Activated T-helper 2 cell treated with anti-CD3 and anti-CD28 coated beads, Interferon-gamma antibody, Interleukin-2, Interleukin-4, amounts not matched to agents 10 μg/mL and 5 μg/mL and 100 μg/mL, durations not matched to agents 14 hours and 24 hours and 36 hours (primary cell): Measurements from ENCODE around the gene ZNF749. TPM values are rescaled to one million over a fixed set of nuclear protein-coding genes. Genes with fewer than 3 reads are reported as not detected.

Source experiments
- DNase-seq: peaks from one replicate; pipeline ENCODE4 v3.0.0; 2021; ENCODE audit warnings: low spot score
- H3K27ac Mint-ChIP-seq: one replicate; pipeline ENCODE4 v1.8.0; 2021; ENCODE audit warnings: mixed read lengths
- H3K27me3 Mint-ChIP-seq: one replicate; pipeline ENCODE4 v1.8.0; 2021; ENCODE audit warnings: low read depth, mixed read lengths
- H3K36me3 Mint-ChIP-seq: one replicate; pipeline ENCODE4 v1.8.0; 2021; ENCODE audit warnings: low read depth, mixed read lengths
- H3K4me1 Mint-ChIP-seq: one replicate; pipeline ENCODE4 v1.8.0; 2021; ENCODE audit warnings: low read depth, mixed read lengths
- H3K4me3 Mint-ChIP-seq: one replicate; pipeline ENCODE4 v1.8.0; 2021; ENCODE audit warnings: low read depth, mild to moderate bottlenecking, moderate library complexity, mixed read lengths
- H3K9me3 Mint-ChIP-seq: one replicate; pipeline ENCODE4 v1.8.0; 2021; ENCODE audit warnings: mixed read lengths
- intact Hi-C: fragments of 100-400 bp; cut with micrococcal nuclease; formaldehyde crosslinking; loops from one replicate; pipeline ENCODE4 v1.15.1; 2023
- total RNA-seq: library from RNA; stranded (reverse); gene quantifications from 2 replicates; pipeline ENCODE4 v1.2.3, GENCODE V29; 2022

ZNF749 gene
- total RNA-seq: 21.0 and 21.5 TPM in 2 replicates

DNA sequence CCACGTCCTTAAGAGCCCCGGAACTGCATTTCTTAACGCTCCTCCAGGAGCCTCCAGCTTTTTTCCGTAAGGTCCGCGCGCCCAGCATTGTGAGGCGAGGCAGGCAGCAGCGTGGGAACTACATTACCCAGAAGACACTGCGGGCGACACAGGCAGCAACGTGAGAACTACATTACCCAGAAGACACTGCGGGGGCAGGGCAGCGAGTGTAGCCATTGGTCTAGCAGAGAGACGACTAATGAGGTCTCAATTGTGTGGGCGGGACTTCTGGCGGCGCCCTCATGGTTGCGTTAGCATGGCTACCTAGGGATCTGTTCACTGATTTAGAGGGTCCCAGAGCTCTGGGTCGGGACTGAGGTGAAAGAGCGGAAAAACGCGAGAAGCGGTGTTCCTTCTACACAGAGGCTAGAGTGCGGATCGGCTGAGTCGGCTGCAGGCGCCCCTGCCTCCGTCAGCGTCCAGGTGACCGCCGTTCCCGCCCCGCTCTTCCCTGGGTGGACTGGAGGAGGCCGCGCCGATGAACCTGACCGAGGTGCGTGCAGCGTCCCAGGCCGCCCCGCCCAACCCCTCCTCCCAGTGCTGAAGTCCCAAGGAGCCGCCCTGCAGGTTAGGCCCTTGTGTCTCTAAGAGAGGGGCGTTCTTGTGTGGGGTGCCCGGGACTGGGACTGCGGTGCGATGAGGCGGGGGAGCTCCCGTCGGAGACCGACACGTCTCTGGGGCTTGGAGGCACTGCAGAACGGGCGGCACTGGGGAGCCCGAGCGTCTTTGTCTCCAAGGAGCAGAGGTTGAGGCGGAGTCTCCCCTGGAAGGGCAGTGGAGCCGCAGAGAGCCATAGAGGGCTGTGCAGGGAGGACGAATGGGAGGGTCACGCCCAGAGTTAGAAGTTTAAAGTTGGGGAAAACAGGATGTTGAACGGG is at the start of gene ZNF749:
Gene ZNF749 (plus strand): TSS at position 264 of the 917 bp plus-strand sequence. CDS start 254 bp downstream, at position 518.
- Mint-ChIP-seq H3K4me3 (peak within 1 kb of the TSS; percentile 98), H3K9me3 (peaks cover 52% of the 10 kb centered on the region), H3K27ac (peak within 1 kb of the TSS; percentile 96), H3K27me3 (no peaks in the 10 kb centered on the region), H3K4me1 (peaks cover 16% of the 10 kb centered on the region), H3K36me3 (peaks cover 53% of the 10 kb centered on the region)
- intact Hi-C loops: loop anchor here (1.0 kb wide), 5 partner anchors 24 to 747 kb away; partner anchors contain the start of genes TRAPPC2B, ZNF134, ZNF17 and ZNF547
- peak; percentile 96 for DNase-seq

DNA sequence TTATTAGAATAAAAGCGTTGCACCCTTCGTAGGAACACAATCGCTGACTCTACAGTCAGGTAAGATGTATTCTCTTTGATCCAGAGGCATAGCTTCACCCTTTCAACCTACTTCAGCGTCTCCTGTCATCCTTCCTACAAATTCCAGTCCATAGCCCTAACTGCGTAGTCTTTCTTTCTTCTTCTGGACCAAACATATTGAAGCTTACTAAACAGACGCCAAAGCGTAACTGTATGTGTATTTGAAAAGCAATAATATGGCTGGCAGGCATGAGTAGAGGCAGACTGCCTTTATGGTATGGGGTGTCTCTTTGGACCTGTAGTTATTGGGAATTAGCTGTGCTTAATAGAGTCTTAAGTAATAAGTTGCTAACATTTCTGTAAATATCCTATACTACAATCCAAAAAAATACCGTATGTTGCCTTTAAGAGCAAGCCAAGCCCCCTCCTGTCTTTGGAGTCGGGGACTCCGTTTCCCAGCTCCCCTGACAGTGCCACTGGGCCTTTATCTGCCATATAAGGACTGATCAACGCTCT is 45.9 kb upstream of the ZNF749 start:
- H3K4me1 Mint-ChIP-seq: peaks cover 18% of the 10 kb centered on the region
- H3K36me3 Mint-ChIP-seq: peaks cover 42% of the 10 kb centered on the region
- H3K9me3 Mint-ChIP-seq: peaks cover 47% of the 10 kb centered on the region
- peak overlapping the region; percentile 78 for H3K27ac Mint-ChIP-seq
- no peaks in the 10 kb centered on the region for H3K27me3 Mint-ChIP-seq
- DNase-seq: no peak
- peak overlapping the region; percentile 86 for H3K4me3 Mint-ChIP-seq
- intact Hi-C loops: loop anchor here (1.0 kb wide), 8 partner anchors 22 to 558 kb away; partner anchors contain the start of genes TRAPPC2B, ZNF17, ZNF256 and ZNF304

DNA sequence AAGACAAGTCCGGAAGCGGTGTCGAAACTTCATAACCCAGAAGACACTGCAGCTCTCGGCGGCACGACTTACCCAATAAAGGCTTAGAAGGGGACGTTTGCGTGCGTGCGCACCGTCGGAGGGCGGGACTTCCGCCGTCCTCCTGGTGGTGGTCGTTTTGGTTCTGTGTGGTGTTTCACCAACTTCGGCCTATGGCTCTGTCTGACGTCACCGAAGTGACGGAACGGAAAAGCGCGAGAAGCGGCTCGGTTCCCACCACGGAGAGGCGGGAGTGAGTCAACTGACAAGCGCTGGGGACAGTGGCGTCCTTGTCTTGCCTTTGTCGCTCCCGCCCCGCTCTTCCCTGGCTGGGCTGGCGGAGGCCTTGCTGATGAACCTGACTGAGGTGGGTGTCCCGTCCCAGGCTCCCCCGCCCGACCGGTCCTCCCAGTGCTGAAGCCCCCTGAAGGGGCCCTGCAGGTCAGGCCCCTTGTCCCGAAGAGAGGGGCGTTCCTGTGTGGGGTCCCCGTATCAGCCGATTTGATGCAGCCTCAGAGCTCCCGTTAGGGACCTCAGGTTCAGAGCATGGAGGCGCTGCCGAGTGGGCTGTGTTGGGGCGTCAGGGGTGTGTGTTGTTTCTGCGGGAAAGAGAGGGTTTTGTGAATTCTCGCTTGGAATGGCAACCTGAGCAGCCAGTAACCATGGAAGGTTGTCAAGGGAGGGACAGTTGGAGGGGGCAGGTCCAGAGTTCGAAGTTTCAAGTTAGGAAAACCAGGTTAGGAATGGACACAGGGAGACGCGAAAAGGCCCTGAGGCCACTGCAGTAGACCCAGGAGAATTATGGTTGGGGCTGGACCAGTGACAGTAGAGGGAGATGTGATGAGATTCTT is 45.2 kb upstream of the ZNF749 start, which contains the start of gene ZNF548:
Gene ZNF548 (plus strand): TSS at position 125 of the 869 bp plus-strand sequence. CDS start 246 bp downstream, at position 371.
- Mint-ChIP-seq H3K27me3 (no peaks in the 10 kb centered on the region), H3K27ac (peak within 1 kb of the TSS; percentile 78), H3K36me3 (peaks cover 49% of the 10 kb centered on the region), H3K4me1 (peaks cover 18% of the 10 kb centered on the region), H3K9me3 (peaks cover 51% of the 10 kb centered on the region), H3K4me3 (peak within 1 kb of the TSS; percentile 86)
- intact Hi-C loops: loop anchor here (1.0 kb wide), 8 partner anchors 21 to 557 kb away; partner anchors contain the start of genes TRAPPC2B, ZNF17, ZNF256 and ZNF304
- peak; percentile 94 for DNase-seq

DNA sequence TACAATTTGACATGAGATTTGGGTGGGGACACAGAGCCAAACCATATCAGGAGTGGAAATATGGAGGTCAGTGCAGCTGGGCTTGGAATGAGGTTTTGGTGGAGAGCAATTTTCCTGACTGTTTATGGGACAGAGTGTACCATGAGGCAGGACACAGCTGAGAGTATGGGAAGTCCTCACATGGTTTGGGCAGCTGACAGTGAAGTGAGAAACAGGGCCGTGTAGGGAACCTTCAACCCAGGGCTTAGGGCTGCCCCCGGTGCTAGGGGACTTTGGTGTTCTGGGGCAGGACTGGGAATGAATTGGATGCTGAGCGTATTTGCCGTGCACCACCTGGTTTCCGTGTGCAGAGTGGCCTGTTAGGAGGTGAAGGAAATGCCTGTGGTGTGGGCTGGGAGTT is 39.4 kb upstream of the ZNF749 start:
- Mint-ChIP-seq H3K27ac (no peak overlapping the region), H3K9me3 (peaks cover 74% of the 10 kb centered on the region), H3K36me3 (peaks cover 91% of the 10 kb centered on the region), H3K27me3 (no peaks in the 10 kb centered on the region), H3K4me3 (no peak overlapping the region), H3K4me1 (peaks cover 8% of the 10 kb centered on the region)
- intact Hi-C loops: no loop called here
- DNase-seq: no peak

DNA sequence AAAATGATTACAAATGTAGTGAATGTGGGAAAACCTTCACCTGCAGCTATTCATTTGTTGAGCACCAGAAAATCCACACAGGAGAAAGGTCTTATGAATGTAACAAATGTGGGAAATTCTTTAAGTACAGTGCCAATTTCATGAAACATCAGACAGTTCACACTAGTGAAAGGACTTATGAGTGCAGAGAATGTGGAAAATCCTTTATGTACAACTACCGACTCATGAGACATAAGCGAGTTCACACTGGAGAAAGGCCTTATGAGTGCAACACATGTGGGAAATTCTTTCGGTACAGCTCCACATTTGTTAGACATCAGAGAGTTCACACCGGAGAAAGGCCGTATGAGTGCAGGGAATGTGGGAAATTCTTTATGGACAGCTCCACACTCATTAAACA is 36.3 kb upstream of the ZNF749 start:
- Mint-ChIP-seq H3K27me3 (no peaks in the 10 kb centered on the region), H3K4me1 (peaks cover 2% of the 10 kb centered on the region), H3K4me3 (no peak overlapping the region), H3K36me3 (peaks cover 78% of the 10 kb centered on the region), H3K9me3 (peaks cover 81% of the 10 kb centered on the region), H3K27ac (no peak overlapping the region)
- intact Hi-C loops: no loop called here
- no peak for DNase-seq

DNA sequence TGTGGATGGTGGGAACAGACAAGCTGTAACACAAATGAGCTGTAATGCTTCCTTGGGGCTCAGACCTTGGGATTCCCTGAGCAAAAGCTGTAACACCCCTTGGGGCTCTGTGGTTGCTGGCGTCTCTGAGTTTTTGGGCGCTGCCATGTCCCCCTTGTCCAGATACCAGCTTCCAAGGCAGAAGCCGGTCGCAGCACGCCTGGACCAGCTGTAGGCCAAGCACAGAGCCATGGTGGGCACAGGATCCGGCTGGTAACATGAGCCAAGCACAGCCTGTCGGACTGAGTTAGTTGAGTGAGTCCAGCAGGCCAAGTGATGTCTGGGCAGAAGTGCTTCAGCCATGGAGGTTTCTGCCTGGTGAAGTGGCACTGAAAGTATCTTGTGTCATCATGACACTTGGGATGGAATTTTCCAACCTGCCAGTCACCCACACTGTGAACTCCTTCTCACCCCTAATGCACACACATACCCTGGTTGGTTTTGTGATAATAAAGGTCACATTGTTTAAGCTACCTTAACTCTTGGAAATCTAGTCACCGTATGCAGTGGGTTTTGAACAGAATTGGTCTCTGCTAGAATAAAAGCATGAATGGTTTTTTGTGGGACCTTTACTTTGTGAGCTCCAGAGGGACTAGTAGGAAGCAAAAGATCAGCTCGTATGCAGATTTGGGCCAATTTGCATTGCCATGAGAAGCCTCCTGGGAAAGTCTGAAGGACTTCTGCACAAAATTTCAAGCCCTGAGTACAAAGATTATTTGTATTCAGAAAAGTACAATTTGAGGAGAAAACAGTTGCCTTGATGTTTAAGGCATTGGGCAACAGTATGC is 31.2 kb upstream of the ZNF749 start:
- Mint-ChIP-seq H3K36me3 (peaks cover 27% of the 10 kb centered on the region), H3K27me3 (no peaks in the 10 kb centered on the region), H3K4me1 (no peaks in the 10 kb centered on the region), H3K27ac (no peak overlapping the region), H3K4me3 (no peak overlapping the region), H3K9me3 (peaks cover 34% of the 10 kb centered on the region)
- no peak for DNase-seq
- intact Hi-C loops: loop anchor here (10.0 kb wide), 1 partner anchor 751 kb away; the partner anchor contains the start of gene ZNF329

DNA sequence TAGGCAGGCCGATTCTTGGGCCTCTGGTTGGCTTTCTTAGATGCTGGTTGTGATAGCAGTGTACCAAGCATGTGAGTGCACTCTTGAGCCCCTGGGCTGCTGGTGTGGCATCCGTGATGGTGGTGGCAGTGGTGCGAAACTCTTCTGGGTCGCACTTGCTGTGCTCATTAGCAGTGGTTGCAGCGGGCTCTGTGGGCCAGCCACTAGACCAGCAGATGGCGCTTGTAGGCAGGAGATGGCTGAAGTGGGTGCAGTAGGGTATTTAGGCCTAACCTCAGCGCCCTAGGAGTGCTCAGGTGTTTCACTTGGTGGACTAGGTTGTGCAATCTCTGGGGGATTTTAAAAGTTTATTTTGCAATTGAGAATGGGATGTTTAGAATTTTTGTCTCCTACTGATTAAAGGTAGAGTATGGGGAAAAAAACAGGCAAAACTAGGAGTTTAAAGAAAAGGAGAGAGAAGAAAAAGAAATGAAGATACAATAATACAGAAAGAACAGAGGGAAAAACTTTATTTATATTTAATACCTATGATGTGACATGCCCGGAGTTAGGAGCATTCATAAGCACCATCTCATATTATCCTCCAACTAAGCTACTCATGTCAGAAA is 28.5 kb upstream of the ZNF749 start:
- Mint-ChIP-seq H3K36me3 (peaks cover 10% of the 10 kb centered on the region), H3K27me3 (no peaks in the 10 kb centered on the region), H3K4me1 (peaks cover 7% of the 10 kb centered on the region), H3K4me3 (no peak overlapping the region), H3K27ac (no peak overlapping the region), H3K9me3 (peaks cover 13% of the 10 kb centered on the region)
- intact Hi-C loops: loop anchor here (10.0 kb wide), 1 partner anchor 748 kb away; the partner anchor contains the start of gene ZNF329
- DNase-seq: peak; percentile 48

DNA sequence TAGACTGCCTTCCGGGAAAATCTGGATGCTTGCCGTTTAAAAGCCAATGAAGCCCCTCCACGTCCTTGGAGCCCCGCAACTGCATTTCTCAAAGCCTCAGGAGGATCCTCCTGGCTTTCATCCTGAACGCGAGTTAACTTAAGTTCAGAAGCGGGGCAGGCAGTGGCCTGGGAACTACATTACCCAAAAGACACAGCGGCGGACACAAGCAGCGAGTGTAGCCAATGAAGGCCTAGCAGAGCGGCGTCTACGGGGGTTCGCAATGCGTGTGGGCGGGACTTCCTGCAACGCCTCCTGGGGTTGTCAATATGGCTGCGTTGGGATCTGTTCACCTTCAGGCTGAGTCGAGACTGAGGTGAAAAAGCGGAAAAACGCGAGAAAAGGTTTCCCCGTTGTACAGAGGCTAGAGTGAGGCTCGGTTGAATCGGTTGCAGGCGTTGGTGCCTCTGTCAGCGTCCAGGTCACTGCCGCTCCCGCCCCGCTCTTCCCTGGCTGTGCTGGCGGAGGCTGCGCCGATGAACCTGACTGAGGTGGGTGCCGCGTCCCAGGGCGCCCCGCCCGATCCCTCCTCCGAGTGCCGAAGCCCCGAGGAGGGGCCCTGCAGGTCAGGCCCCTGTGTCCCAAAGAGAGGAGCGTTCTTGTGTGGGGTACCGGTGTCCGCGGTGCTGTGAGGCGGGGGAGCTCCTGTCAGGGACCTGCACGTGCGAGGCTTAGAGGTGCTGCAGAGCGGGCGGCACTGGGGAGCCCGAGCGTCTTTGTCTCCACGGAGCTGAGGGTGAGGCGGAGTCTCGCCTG is 24.1 kb upstream of the ZNF749 start, which contains the start of gene ZNF17:
Gene ZNF17 (plus strand): TSS at position 285 of the 795 bp plus-strand sequence. CDS start 2,455 bp downstream, outside the sequence.
- Mint-ChIP-seq H3K27me3 (no peaks in the 10 kb centered on the region), H3K36me3 (peaks cover 31% of the 10 kb centered on the region), H3K9me3 (peaks cover 19% of the 10 kb centered on the region), H3K4me3 (peak within 1 kb of the TSS; percentile 92), H3K27ac (peak within 1 kb of the TSS; percentile 63), H3K4me1 (peaks cover 11% of the 10 kb centered on the region)
- intact Hi-C loops: loop anchor here (1.0 to 2.0 kb wide), 6 partner anchors 22 to 222 kb away; partner anchors contain the start of genes TRAPPC2B, ZNF211, ZNF416 and ZNF547
- peak; percentile 88 for DNase-seq

DNA sequence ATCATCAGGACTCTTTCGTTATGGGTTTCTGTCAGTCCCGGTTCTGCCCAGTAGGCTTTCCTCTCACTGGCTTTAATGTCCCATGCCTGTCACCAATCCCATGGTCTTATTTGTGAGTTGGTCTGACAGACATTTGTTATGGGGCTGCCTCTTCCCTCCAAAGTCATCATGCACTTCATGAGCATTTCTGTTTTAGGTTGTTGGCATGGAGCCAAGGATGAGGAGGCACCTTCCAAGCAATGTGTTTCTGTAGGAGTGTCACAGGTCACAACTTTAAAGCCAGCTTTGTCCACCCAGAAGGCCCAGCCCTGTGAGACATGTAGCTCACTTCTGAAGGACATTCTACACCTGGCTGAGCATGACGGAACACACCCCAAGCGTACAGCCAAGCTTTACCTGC is 15.7 kb upstream of the ZNF749 start:
- Mint-ChIP-seq H3K4me1 (no peaks in the 10 kb centered on the region), H3K27ac (no peak overlapping the region), H3K9me3 (peaks cover 70% of the 10 kb centered on the region), H3K4me3 (no peak overlapping the region), H3K36me3 (peaks cover 72% of the 10 kb centered on the region), H3K27me3 (no peaks in the 10 kb centered on the region)
- intact Hi-C loops: no loop called here
- DNase-seq: no peak

DNA sequence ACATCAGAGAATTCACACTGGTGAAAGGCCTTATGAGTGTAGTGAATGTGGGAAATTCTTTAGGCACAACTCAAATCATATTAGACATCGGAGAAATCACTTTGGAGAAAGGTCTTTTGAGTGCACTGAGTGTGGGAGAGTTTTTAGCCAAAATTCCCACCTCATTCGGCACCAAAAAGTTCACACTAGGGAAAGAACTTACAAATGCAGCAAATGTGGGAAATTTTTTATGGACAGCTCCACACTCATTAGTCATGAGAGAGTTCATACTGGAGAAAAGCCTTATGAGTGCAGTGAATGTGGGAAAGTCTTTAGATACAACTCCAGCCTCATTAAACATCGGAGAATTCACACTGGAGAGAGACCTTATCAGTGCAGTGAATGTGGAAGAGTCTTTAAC is 14.1 kb upstream of the ZNF749 start:
- DNase-seq: no peak
- Mint-ChIP-seq H3K27me3 (no peaks in the 10 kb centered on the region), H3K4me3 (no peak overlapping the region), H3K36me3 (peaks cover 56% of the 10 kb centered on the region), H3K27ac (no peak overlapping the region), H3K4me1 (no peaks in the 10 kb centered on the region), H3K9me3 (peaks cover 60% of the 10 kb centered on the region)
- intact Hi-C loops: no loop called here
